IMR-90 (cell line): ENCODE results near the gene RPH3AL.

ENCODE experiments used
- CEBPB ChIP-seq: IDR thresholded peaks from 2 replicates; pipeline ENCODE4 v1.6.1; 2012; ENCODE audit warnings: low read depth, low read length, improper control_type of control experiment
- FOS ChIP-seq: fragments of 150-350 bp; IDR thresholded peaks from 2 replicates; pipeline ENCODE4 v1.6.1; 2016; ENCODE audit warnings: low read depth, low read length
- MXI1 ChIP-seq: IDR thresholded peaks from 2 replicates; pipeline ENCODE4 v1.6.1; 2012; ENCODE audit warnings: low read depth, mild to moderate bottlenecking, low read length, moderate library complexity, borderline replicate concordance
- NFE2L2 ChIP-seq: fragments of 150-350 bp; IDR thresholded peaks from 2 replicates; pipeline ENCODE4 v1.6.1; 2016; ENCODE audit warnings: low read depth, mild to moderate bottlenecking, low read length
- POLR2A ChIP-seq: IDR thresholded peaks from 2 replicates; pipeline ENCODE4 v1.6.1; 2012; ENCODE audit warnings: mild to moderate bottlenecking, low read depth, low read length
- RAD21 ChIP-seq: IDR thresholded peaks from 2 replicates; pipeline ENCODE4 v1.6.1; 2012; ENCODE audit warnings: low read length, improper control_type of control experiment
- RCOR1 ChIP-seq: IDR thresholded peaks from 2 replicates; pipeline ENCODE4 v1.6.1; 2012; ENCODE audit warnings: mild to moderate bottlenecking, low read length, improper control_type of control experiment; ENCODE audit not compliant: insufficient replicate concordance
- RFX5 ChIP-seq: IDR thresholded peaks from 2 replicates; pipeline ENCODE4 v1.8.0; 2012; ENCODE audit warnings: low read depth, mild to moderate bottlenecking, low read length, moderate library complexity
- SMC3 ChIP-seq: fragments of 150-350 bp; IDR thresholded peaks from 2 replicates; pipeline ENCODE4 v1.6.1; 2016; ENCODE audit warnings: low read depth, mild to moderate bottlenecking, antibody characterized with exemption, low read length, moderate library complexity
- TF ChIP-seq, protein P1 (sequence below): conservative IDR thresholded peaks from 2 replicates; pipeline ENCODE4 v1.5.1; 2012; ENCODE audit warnings: mild to moderate bottlenecking, low read depth, low read length, improper control_type of control experiment

DNA sequence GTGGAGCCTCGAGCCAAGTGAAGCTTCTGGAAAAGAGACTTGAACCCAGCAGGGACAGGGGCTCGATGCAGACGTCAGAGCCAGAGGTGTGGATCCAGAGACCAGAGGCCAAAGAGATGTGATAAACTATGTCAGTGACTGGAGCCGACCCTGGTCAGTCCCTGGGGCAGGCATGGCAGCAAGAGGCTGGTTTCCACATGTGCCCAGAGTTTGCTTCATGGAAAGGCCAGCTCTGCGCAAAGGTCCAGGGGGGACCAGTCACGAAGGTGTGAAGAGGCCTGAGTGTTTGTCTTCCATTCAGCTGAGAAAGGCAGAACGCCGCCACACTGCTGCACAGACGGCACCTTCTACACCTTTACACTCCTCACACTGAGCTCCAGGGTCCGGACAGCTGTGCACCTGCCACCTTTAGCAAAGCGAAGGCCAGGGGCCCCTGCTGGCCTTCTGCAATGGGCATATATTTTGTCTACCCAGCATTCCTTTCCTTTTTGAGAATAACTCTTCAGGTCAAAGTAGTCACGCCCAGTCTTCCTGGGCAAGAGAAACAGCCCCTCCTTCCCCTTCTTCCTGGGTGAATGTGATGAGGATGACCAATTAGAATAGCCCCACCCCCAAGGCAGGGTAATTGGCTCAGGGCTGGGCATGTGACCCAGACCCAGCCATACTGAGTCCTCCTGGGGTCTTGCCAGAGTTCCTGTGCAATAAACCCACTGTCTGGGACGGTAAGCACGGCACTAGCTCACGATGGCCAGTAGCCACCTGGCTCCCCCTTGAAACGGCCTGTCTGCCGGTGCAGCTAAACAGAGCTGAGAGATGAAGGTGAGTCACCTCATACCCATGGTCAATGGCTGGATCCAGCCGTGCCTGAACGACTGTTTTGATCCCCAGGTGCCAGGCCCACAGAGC lies 2.3 kb upstream of the RPH3AL start:
- TF ChIP-seq, protein P1, sequence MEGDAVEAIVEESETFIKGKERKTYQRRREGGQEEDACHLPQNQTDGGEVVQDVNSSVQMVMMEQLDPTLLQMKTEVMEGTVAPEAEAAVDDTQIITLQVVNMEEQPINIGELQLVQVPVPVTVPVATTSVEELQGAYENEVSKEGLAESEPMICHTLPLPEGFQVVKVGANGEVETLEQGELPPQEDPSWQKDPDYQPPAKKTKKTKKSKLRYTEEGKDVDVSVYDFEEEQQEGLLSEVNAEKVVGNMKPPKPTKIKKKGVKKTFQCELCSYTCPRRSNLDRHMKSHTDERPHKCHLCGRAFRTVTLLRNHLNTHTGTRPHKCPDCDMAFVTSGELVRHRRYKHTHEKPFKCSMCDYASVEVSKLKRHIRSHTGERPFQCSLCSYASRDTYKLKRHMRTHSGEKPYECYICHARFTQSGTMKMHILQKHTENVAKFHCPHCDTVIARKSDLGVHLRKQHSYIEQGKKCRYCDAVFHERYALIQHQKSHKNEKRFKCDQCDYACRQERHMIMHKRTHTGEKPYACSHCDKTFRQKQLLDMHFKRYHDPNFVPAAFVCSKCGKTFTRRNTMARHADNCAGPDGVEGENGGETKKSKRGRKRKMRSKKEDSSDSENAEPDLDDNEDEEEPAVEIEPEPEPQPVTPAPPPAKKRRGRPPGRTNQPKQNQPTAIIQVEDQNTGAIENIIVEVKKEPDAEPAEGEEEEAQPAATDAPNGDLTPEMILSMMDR: no peak
- no peak for TF ChIP-seq POLR2A
- no peak for TF ChIP-seq RFX5
- TF ChIP-seq NFE2L2: no peak
- no peak for TF ChIP-seq FOS
- no peak for TF ChIP-seq RAD21
- TF ChIP-seq MXI1: no peak
- TF ChIP-seq CEBPB: no peak
- no peak for TF ChIP-seq RCOR1
- TF ChIP-seq SMC3: no peak
